Fibroblast of lung (primary cell): Measurements from ENCODE around the gene ACP2. TPM values are rescaled to one million over a fixed set of nuclear protein-coding genes. Genes with fewer than 3 reads are reported as not detected.

Experiments
- DNase-seq, 2 donors: peaks; one replicate each; pipeline versions ENCODE4 v3.0.0 to v3.0.0-alpha.2; 2010; ENCODE audit warnings: low read depth in 2 of 2
- H2AFZ ChIP-seq: 2 replicates; pipeline ENCODE4 v1.5.1; 2012; ENCODE audit warnings: low read length, control low read depth, inconsistent platforms
- H3K27ac ChIP-seq: 2 replicates; pipeline ENCODE4 v1.5.1; 2011; ENCODE audit warnings: low read length, control low read depth; ENCODE audit not compliant: insufficient read depth
- H3K27me3 ChIP-seq: 2 replicates; pipeline ENCODE4 v1.5.1; 2011; ENCODE audit warnings: mild to moderate bottlenecking, low read length; ENCODE audit not compliant: control insufficient read depth, insufficient read depth
- H3K36me3 ChIP-seq: 2 replicates; pipeline ENCODE4 v1.5.1; 2011; ENCODE audit warnings: low read length; ENCODE audit not compliant: control insufficient read depth, insufficient read depth
- H3K4me1 ChIP-seq: 2 replicates; pipeline ENCODE4 v1.5.1; 2011; ENCODE audit warnings: low read length; ENCODE audit not compliant: control insufficient read depth, insufficient read depth; ENCODE audit errors: extremely low read depth
- H3K4me2 ChIP-seq: 2 replicates; pipeline ENCODE4 v1.5.1; 2011; ENCODE audit warnings: low read length, control low read depth; ENCODE audit not compliant: insufficient read depth; ENCODE audit errors: extremely low read depth
- H3K4me3 ChIP-seq, 4 experiments: fragments of 200-600 bp in 1 of 4; sonication (generic) in 1 of 4; replicated peaks in 1 of 4; 2 replicates each; pipeline ENCODE4 v1.5.1; 2011 to 2016; ENCODE audit warnings: low read length in 4 of 4, low read depth in 3 of 4, mild to moderate bottlenecking in 3 of 4, control low read depth in 2 of 4, inconsistent platforms in 1 of 4, mixed read lengths in 1 of 4; ENCODE audit not compliant: insufficient read depth in 1 of 4; ENCODE audit errors: control extremely low read depth in 1 of 4
- H3K79me2 ChIP-seq: 2 replicates; pipeline ENCODE4 v1.5.1; 2012; ENCODE audit warnings: mild to moderate bottlenecking, low read length, inconsistent platforms; ENCODE audit not compliant: control insufficient read depth, insufficient read depth
- H3K9ac ChIP-seq: 2 replicates; pipeline ENCODE4 v1.5.1; 2011; ENCODE audit warnings: mild to moderate bottlenecking, low read length, control low read depth; ENCODE audit not compliant: insufficient read depth
- H3K9me3 ChIP-seq: 2 replicates; pipeline ENCODE4 v1.5.1; 2012; ENCODE audit warnings: low read depth, low read length; ENCODE audit not compliant: control insufficient read depth, insufficient read depth
- H4K20me1 ChIP-seq: 2 replicates; pipeline ENCODE4 v1.5.1; 2011; ENCODE audit warnings: low read length; ENCODE audit not compliant: control insufficient read depth, insufficient read depth; ENCODE audit errors: extremely low read depth
- CTCF ChIP-seq, 2 donors: IDR thresholded peaks in 1 of 2; conservative IDR thresholded peaks in 1 of 2; 1 replicate in 1 of 2; 2 replicates in 1 of 2; pipeline ENCODE4 v1.5.1; 2011 to 2012; ENCODE audit warnings: low read length in 2 of 2, control low read depth in 1 of 2, inconsistent platforms in 1 of 2, low read depth in 1 of 2, mild to moderate bottlenecking in 1 of 2
- EZH2 ChIP-seq: IDR thresholded peaks from 2 replicates; pipeline ENCODE4 v1.5.1; 2012; ENCODE audit warnings: low read length, control low read depth, mild to moderate bottlenecking; ENCODE audit errors: missing control alignments
- polyA plus RNA-seq, 2 donors: library from polyadenylated mRNA; depleted of rRNA in 1 of 2; stranded (reverse) in 1 of 2; unstranded in 1 of 2; fragments of >200 nt; gene quantifications; 2 replicates each; pipeline ENCODE4 v1.2.1, GENCODE V29; 2011 to 2012; ENCODE audit warnings: missing spikeins in 1 of 2
- total RNA-seq: library from RNA; depleted of rRNA; stranded (reverse); fragments of >200 nt; gene quantifications from 2 replicates; pipeline ENCODE4 v1.2.1, GENCODE V29; 2014

Gene ACP2
- total and polyA plus RNA-seq, 2 donors (not counting 1 experiment from before 2014, with no cell fraction given) = 18.9 to 23.9 TPM

DNA sequence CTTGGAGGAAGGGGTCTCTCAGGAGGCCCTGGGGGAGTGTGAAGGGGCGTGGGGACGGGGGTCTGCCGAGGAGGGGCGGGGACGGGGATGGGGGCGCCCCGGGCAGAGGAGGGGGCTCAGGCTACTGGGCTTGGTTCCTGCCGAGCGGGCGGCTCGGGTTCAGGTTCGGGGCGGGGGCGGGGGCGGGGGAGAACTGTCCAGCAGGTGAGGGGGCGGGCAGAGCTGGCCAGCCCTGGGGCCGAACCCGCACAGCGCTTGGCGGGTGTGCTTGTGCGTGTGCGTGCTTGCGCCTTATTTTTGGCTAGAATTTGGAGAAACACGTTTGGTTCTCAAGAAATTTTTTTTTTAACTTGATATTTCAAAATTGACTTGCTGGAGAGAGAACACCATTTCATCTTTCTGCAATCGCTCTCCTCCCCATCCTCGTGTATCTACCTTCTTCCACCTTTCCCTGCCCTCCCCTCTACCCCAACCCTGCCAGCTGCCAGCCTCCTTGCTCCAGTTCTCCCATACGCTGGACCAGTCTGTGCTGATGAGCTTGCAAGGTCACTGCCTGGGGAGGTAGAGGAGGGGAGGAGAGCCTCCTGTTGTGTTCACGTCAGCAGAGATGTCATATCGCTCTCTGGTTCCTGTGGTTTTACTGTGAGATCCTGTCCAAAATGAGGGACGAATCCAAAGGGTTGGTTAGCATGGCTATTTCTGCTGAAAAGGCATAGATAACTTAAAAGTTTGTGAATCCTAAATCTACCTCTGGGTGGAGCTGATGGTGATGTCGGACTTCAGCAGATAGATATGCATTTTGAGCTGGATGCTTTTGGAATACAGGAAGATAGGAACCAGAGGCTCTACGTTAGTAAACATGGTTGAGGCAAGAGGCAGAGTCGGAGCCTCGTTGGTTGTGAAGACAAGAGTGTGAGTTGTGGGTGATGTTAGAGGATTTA is 22.0 kb upstream of the ACP2 start:
- H3K36me3 ChIP-seq = peaks cover 4% of the 10 kb centered on the region
- peak overlapping the region; percentile 88 for H3K9ac ChIP-seq
- peaks cover 13% of the 10 kb centered on the region for H3K4me1 ChIP-seq
- peak; percentile 58 to 64 for DNase-seq
- H3K79me2 ChIP-seq = peaks cover 25% of the 10 kb centered on the region
- no peaks in the 10 kb centered on the region for H4K20me1 ChIP-seq
- H3K27ac ChIP-seq = peak overlapping the region; percentile 35
- H3K4me2 ChIP-seq = peak overlapping the region; percentile 82
- TF ChIP-seq EZH2 = no peak
- TF ChIP-seq CTCF (conservative IDR thresholded peaks at IDR 0.05 in 1 of 2, IDR thresholded peaks at IDR 0.05 in 1 of 2; ENCODE audit: low read depth in 1 of 2, low read length in 2 of 2) = no peak
- H2AFZ ChIP-seq = no peak overlapping the region
- no peaks in the 10 kb centered on the region for H3K27me3 ChIP-seq
- H3K4me3 ChIP-seq = peak overlapping the region; percentile 43 to 76 (median 66)
- H3K9me3 ChIP-seq = no peaks in the 10 kb centered on the region

- Histone ChIP-seq H3K4me1 (peaks cover 15% of the 10 kb centered on the region), H3K9me3 (no peaks in the 10 kb centered on the region), H2AFZ (peak within 1 kb of the TSS; percentile 83), H3K4me2 (peak within 1 kb of the TSS; percentile 83), H3K36me3 (peaks cover 1% of the 10 kb centered on the region), H3K27me3 (no peaks in the 10 kb centered on the region), H4K20me1 (no peaks in the 10 kb centered on the region), H3K4me3 (peak within 1 kb of the TSS; percentile 43 to 76 (median 66)), H3K9ac (peak within 1 kb of the TSS; percentile 88), H3K79me2 (peaks cover 25% of the 10 kb centered on the region), H3K27ac (peak within 1 kb of the TSS; percentile 85)
- DNase-seq = peak; percentile 73 to 80
- no peak for TF ChIP-seq CTCF (conservative IDR thresholded peaks at IDR 0.05 in 1 of 2, IDR thresholded peaks at IDR 0.05 in 1 of 2; ENCODE audit: low read depth in 1 of 2, low read length in 2 of 2)
These were observed 21.3 kb upstream of the ACP2 start, which contains the start of gene MADD for GRCh38 chr11:47269829-47270305. Gene MADD, plus strand, starts transcription at chr11:47270133.

GRCh38 chr11:47269002-47269828 is 20.6 kb upstream of the ACP2 start:
- Histone ChIP-seq H3K27me3 (no peaks in the 10 kb centered on the region), H3K36me3 (peaks cover 1% of the 10 kb centered on the region)
- peak; percentile 6 to 31 for TF ChIP-seq CTCF (conservative IDR thresholded peaks at IDR 0.05 in 1 of 2, IDR thresholded peaks at IDR 0.05 in 1 of 2; ENCODE audit: low read depth in 1 of 2, low read length in 2 of 2)
- TF ChIP-seq EZH2 = no peak

More at GRCh38 chr11:47269002-47269828, 20.6 kb upstream of the ACP2 start:
- Histone ChIP-seq H3K79me2 (peaks cover 24% of the 10 kb centered on the region), H3K4me3 (peak overlapping the region; percentile 43 to 76 (median 60)), H3K27ac (peak overlapping the region; percentile 85), H2AFZ (peak overlapping the region; percentile 83), H3K4me1 (peaks cover 19% of the 10 kb centered on the region), H4K20me1 (no peaks in the 10 kb centered on the region), H3K4me2 (peak overlapping the region; percentile 83), H3K9ac (peak overlapping the region; percentile 88), H3K9me3 (no peaks in the 10 kb centered on the region)
- DNase-seq = peak; percentile 84 to 86
